GM18507 (cell line): ENCODE results near the gene ZNF292.
"Not testable (repeated sequence)": the region's sequence is repeated elsewhere in the genome, so short reads cannot be mapped to it uniquely, and the experiment has no call there.

Experiments
- DNase-seq: peaks from one replicate; pipeline ENCODE4 v3.0.0; 2011; ENCODE audit warnings: low read depth; ENCODE audit not compliant: insufficient read length; ENCODE audit errors: extremely low spot score
- FAIRE-seq: peaks from 2 replicates; lab custom pipeline; 2011; peaks lifted over from hg19 to GRCh38; lab: Jason Lieb, UNC

ZNF292 gene

DNA sequence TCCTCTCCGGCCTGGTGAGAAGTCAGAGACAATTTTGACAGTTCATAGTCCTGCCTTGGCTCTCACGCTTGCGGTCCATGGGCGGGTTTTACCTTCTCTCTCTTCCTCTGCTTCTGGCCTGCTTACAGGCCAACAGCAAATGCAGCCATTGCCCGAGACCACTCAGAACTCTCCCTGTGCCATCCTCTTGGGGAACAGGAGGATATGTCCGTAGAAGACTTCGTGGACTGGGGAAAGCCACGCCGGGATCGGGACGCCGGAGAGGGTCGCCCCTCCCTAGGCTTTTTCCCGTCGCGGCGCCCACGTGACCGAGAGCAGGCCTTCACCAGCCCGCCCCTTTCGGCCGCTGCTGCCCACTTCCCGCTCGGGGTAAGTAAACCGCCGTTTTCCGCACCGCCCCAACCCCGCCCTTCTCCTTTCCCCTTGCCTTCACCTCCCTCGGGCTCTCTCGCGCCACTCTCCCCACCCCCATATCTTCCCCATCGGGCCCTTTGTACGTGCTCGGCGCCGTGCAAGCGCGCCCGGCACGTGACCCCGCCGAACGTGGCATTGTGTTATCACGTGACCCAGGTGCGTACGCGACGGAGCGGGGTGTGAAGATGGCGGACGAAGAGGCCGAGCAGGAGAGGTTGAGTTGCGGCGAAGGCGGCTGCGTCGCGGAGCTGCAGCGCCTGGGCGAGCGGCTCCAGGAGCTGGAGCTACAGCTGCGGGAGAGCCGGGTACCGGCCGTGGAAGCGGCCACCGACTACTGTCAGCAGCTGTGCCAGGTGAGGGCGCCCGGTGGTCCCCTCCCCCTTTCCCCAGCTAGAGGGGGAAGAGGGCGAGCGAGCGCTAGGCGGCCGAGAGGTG, at the start of gene ZNF292:
Gene ZNF292 (plus strand): TSS at position 573 of the 849 bp plus-strand sequence. CDS start 27 bp downstream, at position 600.
- DNase-seq (peak; percentile 86), FAIRE-seq (peak; percentile 98)

GRCh38 chr6:87105823-87106222, 49.5 kb upstream of the ZNF292 start:
- no peak for DNase-seq
- FAIRE-seq = no peak

- FAIRE-seq = no peak
- no peak for DNase-seq
Measured at GRCh38 chr6:87110636-87111035, 44.7 kb upstream of the ZNF292 start.

- FAIRE-seq = no peak
- no peak for DNase-seq
Measured at GRCh38 chr6:87115402-87116135, 39.8 kb upstream of the ZNF292 start.

GRCh38 chr6:87116922-87117321, 38.4 kb upstream of the ZNF292 start:
- FAIRE-seq (no peak), DNase-seq (no peak)

GRCh38 chr6:87118054-87118453, 37.3 kb upstream of the ZNF292 start:
- FAIRE-seq (no peak), DNase-seq (no peak)

GRCh38 chr6:87122477-87122876, 32.9 kb upstream of the ZNF292 start:
- FAIRE-seq (no peak), DNase-seq (no peak)

DNA sequence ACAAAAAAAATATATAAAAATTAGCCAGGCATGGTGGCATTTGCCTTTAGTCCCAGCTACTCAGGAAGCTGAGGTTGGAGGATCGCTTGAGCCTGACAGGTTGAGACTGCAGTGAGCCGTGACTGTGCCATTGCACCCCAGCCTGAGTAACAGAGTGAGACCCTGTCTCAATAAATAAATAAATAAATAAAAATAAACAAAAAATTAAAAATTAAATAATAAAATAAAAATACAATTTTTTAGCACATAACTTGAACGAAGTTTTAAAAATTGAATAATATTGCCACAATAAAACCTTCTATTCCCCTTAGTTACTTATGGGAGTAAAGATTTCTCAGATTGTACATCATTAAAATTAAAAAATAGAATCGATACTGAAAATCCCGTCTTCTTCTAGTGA, 31.3 kb upstream of the ZNF292 start:
- no peak for DNase-seq
- no peak for FAIRE-seq

GRCh38 chr6:87126501-87126900, 28.9 kb upstream of the ZNF292 start:
- FAIRE-seq (no peak), DNase-seq (no peak)

- FAIRE-seq = no peak
Measured at GRCh38 chr6:87127737-87128136, 27.6 kb upstream of the ZNF292 start.

GRCh38 chr6:87136963-87137362, 18.4 kb upstream of the ZNF292 start:
- no peak for DNase-seq
- no peak for FAIRE-seq

More at GRCh38 chr6:87127737-87128136, 27.6 kb upstream of the ZNF292 start:
- DNase-seq = no peak

GRCh38 chr6:87139236-87139635, 16.1 kb upstream of the ZNF292 start:
- FAIRE-seq (peak; percentile 89), DNase-seq (peak; percentile 37)

DNA sequence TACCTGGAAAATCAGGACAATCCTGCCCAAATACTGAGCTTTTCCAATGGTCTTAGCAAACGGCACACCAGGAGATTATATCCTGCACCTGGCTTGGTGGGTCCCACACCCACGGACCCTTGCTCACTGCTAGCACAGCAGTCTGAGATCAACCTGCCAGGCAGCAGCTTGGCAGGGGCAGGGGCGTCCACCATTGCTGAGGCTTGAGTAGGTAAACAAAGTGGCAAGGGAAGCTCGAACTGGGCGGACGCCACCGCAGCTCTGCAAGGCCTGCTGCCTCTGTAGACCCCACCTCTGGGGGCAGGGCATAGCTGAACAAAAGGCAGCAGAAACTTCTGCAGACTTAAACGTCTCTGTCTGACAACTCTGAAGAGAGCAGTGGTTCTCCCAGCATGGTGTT, 15.4 kb upstream of the ZNF292 start:
- DNase-seq, FAIRE-seq: not testable (repeated sequence)

DNA sequence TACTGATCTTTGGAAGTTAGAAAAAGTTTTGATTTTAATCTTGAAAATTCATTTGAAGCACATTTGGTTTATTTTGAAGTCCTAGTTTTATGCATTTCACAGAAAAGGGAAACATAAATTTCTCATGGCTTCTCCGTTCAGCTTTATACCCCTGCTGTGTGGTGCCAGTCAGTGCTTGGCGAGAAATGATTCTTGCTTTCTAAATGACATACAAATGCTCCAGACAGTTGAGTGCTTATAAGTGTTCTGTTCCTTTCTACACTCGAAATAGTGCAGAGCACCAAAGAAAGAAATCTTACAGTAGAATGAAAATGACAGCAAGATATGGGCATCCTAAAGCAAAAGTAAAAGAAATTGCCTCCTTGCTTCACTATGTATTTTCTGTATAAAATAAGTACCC, 9.0 kb upstream of the ZNF292 start:
- FAIRE-seq = peak; percentile 86

DNA sequence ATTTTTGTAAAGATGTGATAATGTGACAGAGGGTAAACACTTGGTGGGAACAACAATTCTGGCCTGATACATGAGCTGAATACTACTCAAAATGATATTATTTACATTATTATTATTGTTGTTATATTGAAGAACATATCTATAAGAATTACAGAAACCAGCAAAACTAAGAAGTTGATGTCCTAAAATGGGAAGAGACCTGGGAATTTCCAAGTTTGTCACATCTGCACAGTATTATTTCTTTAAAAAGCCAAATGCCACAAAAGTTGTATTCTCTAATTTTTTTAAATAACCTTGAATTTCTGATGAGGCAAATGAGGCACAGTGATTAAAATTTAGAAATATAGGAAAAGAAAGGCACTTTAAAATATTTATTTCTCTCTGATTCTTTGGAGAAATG, 5.0 kb upstream of the ZNF292 start:
- no peak for FAIRE-seq
- DNase-seq = no peak

More for the DNA sequence above, 9.0 kb upstream of the ZNF292 start:
- no peak for DNase-seq

DNA sequence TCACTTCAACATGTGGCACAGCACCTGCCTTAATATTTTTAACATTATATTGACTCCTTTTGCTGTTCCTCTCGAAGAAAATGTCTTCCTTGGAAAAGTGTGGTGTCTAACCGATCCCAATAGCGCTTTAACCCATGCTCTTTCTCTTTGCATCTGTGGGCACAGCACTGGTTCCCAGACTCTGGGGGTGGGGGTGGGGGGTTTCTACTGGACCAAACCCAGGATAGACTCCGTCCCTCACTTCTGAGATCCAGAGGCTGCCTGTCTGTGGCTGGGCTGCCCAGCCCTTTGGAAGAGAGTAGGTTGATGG, 3.9 kb upstream of the ZNF292 start:
- DNase-seq (no peak), FAIRE-seq (peak; percentile 33)

DNA sequence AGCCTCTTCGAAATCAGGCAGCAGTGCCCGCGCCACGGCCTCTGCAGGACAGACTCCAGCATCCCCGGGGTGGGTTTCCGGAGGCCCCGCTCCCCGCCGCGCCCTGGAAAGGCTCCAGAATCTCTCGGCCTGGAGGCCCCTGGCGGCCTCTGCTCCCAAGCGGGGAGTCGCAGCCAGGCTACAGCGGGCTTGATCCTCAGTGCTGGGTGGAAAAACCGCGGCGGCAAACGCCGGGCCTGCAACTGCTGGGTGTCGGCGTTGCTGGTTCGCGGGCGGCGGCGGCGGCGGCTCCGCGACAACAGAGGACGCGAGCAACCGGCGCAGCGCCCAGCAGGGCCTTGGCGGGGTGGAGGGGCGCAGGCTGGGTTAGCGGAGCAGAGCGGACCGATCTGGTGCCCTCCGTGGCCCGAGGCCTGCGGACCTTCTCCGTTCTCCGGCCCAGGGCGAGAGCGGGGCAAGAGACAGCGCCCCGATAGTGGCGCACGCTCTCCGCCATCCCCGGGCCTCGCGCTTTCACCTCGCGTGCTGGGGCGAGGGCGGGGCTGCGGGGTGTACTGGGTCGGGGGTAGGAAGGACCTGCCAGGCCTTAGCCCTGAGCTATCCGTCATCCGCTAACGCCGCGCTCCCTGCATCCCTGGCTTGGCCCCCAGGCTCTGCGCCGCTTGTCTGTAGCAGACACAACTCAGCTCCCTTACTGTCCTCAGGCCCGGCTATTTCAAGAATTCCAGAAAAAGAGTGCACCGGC, 3.4 kb upstream of the ZNF292 start:
- DNase-seq = peak; percentile 18
- peak; percentile 52 for FAIRE-seq

- DNase-seq (no peak), FAIRE-seq (peak; percentile 46)
Measured at GRCh38 chr6:87152526-87152955, 2.8 kb upstream of the ZNF292 start.

DNA sequence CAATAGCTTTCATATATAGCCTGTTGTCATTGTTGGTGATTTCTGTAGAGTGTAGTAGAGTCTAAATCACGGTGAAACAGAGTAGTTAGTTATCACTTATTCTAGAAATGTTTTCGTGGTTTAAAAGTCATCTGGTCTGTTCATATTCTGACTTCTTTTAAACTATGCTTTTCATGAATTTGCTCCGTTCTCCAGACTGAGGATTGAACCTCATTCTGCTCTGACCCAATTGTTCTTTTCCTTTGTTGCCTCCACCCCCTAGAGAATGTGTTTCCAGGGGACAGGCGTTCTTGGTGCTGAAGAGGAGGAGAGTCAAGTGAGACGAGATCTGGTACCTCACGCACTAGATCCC, 748 bp upstream of the ZNF292 start:
- FAIRE-seq (no peak), DNase-seq (no peak)
